Measurements from ENCODE around the gene PRODH2.

The PRODH2 gene, protein sequence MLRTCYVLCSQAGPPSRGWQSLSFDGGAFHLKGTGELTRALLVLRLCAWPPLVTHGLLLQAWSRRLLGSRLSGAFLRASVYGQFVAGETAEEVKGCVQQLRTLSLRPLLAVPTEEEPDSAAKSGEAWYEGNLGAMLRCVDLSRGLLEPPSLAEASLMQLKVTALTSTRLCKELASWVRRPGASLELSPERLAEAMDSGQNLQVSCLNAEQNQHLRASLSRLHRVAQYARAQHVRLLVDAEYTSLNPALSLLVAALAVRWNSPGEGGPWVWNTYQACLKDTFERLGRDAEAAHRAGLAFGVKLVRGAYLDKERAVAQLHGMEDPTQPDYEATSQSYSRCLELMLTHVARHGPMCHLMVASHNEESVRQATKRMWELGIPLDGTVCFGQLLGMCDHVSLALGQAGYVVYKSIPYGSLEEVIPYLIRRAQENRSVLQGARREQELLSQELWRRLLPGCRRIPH

DNA sequence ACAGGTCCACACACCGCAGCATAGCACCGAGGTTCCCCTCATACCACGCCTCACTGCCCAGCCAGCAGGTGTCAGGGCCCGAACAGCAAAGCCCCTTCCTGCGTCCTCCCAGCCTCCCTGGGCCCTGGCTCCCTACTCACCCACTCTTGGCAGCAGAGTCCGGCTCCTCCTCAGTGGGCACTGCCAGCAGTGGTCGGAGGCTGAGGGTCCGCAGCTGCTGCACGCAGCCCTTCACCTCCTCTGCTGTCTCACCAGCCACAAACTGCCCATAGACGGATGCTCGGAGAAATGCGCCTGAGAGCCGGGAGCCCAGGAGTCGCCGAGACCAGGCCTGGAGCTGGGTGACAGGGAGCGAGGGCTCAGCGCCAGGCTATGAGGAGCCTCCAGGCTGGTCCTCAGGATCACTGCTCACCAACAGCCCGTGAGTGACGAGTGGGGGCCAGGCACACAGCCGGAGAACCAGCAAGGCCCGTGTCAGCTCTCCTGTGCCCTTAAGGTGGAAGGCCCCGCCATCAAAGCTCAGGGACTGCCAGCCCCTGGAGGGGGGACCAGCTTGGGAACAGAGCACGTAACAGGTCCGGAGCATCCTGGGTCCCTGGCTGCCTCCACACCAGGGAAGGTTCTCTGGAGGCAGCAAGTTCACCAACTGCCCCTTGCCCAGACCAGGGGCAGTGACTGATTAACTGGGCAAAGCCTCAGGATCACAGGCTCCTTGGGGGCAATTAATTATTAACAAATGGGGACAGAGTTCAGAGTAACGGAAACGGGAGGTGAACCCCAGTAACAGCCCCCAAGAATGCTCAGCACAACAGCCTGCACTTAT is at the start of gene PRODH2:
TSS of gene PRODH2 (minus strand) at position 626 of the 823 bp plus-strand sequence. CDS start at position 586, 40 bp downstream.
- DNase-seq (ENCODE audit: low read depth): no peak

DNA sequence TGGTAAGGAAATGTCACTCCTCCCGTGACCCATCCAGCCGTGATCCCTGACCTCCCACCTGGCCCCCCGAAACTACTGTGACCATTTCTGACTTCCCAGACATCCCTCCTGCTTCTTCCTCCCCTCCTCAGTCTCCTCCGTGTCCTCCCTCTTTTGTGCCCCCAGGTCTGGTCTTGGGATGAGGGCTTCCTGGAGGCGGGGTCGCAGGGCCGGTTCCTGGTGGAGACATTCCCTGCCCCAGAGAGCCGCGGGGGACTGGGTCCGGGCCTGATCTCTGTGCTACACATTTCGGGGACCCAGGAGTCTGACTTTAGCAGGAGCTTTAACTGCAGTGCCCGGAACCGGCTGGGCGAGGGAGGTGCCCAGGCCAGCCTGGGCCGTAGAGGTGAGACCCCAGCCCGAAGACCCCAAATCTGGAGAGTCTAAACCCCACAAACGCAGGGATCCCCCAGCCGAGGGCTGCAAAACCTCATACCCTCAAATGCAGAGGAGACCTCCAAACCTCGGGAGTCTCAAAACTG is 49.1 kb upstream of the PRODH2 start:
- DNase-seq (ENCODE audit: low read depth): no peak

DNA sequence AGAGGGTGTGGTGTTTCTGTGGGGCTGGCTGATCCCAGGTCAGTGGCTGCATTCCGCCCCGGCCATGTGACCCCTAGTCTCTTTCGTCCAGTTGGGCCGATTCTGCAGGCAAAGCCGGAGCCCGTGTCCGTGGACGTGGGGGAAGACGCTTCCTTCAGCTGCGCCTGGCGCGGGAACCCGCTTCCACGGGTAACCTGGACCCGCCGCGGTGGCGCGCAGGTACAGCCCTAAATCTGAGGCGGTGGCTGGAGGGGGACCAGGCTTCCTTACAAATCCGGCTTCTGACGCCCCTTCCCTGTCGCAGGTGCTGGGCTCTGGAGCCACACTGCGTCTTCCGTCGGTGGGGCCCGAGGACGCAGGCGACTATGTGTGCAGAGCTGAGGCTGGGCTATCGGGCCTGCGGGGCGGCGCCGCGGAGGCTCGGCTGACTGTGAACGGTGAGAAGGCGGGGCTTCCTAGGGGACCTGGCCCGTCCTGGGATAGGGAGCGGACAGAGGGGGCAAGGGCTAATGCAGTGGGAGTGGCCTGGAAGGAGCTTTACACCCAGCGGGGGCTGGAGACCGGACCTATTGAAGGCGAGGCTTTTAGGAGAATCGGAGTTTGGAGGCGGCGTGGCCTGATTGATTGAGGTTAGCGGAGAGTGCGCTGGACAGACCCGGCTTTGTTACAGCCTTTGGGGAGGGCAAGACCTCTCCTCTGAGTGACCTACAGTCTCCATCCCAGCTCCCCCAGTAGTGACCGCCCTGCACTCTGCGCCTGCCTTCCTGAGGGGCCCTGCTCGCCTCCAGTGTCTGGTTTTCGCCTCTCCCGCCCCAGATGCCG is 48.4 kb upstream of the PRODH2 start:
- no peak for DNase-seq (ENCODE audit: low read depth)

DNA sequence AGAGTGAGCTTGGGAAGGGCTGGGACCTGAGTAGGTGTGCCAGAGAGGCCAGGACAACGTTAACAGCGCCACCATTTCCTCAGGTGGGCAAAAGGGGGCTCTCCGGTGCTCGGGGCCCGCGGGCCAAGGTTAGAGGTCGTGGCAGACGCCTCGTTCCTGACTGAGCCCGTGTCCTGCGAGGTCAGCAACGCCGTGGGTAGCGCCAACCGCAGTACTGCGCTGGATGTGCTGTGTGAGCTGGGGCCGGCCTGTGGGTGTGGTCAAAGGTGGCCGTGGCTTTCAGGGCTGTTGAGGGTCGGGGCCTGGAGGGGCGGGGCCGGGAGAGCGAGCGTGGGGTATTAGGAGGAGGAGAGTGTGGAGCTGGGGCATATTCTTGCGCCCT is 47.8 kb upstream of the PRODH2 start:
- no peak for DNase-seq (ENCODE audit: low read depth)

DNA sequence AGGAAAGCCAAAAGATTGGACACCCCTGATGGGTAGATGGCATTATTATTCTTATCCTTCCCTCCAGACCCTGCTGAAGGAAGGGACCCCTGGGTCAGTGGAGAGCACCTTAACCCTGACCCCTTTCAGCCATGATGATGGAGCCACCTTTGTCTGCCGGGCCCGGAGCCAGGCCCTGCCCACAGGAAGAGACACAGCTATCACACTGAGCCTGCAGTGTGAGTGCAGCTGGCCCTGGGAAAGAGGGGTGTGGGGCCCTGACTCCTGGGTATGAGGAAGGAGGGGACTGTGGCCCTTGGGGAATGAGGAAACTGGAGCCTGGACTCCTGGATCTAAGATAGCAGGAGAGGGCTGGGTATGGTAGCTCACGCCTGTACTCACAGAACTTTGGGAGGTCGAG is 46.8 kb upstream of the PRODH2 start:
- no peak for DNase-seq (ENCODE audit: low read depth)

DNA sequence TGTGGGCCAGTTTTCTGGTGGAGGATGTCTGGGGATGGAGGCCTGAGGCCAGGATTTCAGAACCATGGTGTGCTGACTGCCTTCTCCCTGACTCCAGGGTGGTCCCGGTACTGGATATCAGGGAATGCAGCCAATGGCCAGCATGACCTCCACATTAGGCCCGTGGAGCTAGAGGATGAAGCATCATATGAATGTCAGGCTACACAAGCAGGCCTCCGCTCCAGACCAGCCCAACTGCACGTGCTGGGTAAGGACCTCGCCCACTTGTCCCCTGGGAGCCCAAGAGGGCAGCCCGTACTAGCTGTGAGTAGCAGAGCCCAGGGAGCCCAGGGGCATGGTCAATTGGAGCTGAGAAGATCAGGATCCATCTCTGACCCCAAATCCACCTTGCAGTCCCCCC is 45.7 kb upstream of the PRODH2 start:
- DNase-seq (ENCODE audit: low read depth): no peak

DNA sequence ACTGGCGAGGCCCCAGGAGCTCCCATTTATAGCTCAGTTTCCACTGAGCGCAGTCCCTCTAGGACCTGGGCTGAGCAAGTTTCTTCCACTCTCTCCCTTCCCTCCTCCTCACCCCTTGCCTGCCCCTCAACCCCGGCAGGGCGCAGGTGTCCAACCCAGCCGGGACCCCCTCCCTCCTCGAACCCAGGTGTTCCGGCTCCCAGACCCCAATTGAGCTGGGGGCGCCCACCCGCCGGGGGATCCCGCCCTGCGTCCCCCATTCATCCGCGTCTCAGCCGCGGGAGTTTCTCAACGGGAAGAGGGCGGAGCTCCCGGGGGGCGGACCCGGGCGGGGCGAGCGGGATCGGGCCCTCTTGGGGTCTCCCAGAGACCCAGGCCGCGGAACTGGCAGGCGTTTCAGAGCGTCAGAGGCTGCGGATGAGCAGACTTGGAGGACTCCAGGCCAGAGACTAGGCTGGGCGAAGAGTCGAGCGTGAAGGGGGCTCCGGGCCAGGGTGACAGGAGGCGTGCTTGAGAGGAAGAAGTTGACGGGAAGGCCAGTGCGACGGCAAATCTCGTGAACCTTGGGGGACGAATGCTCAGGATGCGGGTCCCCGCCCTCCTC is 44.0 kb upstream of the PRODH2 start, which contains the start of gene KIRREL2:
TSS of gene KIRREL2 (plus strand) at position 366 of the 604 bp plus-strand sequence. CDS start at position 575, 209 bp downstream.
- no peak for DNase-seq (ENCODE audit: low read depth)

DNA sequence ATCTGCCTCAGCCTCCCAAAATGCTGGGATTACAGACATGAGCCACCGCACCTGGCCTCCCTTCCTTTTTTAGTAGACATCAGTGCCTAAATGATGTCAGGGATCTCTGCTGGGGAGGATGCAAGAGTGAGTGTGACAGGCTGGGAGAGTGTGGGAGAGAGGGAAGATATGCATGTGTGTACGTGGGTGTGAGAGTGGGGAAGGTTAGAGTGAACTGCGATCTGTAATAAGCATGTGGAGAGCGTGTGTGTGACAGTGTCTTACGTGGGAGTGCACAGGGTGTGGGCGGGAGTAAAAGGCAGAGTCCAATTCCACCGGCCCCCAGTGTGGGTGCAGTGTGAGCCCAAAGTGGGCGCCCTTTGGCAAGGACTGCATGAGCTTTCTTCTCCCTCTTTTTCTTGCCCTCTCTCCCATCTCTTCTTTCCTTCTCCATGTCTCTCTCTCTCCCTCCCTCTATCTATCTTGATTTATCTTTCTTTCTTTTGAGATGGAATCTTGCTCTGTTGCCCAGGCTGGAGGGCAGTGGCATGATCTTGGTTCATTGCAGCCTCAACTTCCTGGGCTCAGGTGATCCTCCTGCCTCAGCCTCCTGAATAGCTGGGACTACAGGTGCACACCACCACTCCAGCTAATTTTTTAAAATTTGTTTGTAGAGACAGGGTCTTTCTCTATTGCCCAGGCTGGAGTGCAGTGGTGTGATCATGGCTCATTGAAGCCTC is 40.6 kb upstream of the PRODH2 start:
- no peak for DNase-seq (ENCODE audit: low read depth)

DNA sequence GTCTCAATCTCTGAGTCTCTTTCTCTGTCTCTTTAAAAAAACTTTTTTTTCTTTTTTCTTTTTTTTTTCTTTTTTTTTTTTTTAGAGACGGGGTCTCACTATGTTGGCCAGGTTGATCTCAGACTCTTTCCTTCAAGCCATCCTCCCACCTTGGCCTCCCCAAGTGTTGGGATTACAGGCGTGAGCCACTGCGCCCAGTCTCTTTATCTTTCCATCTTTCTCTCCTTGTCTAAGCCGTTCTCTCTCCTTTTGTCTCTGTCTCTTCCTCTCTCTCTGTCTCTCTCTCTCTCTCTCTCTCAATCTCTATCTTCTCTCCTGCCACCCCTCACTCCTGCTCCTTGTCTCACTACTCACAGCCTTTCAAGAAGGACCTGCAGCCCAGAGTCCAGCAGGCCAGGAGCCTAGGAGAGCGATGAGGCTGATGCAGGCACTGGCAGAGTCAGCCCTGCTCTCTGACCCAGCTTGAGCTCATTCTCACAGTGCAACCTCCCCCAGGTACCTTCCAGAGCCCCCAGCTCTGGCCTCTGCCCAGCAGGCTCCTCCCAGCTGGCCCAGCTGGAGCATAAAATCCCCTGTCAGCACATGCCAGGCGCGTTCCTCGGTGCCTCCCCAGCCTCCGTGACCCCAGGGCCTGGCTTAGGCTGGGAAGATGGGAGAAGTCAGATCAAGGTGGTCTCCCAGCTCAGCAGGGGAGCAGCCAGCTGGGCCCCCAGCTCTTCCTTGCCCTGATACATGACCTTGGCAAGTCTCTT is 39.6 kb upstream of the PRODH2 start, which contains the start of gene NPHS1:
TSS of gene NPHS1 (minus strand) at position 476 of the 752 bp plus-strand sequence. CDS start 667 bp downstream, outside the sequence.
- DNase-seq (ENCODE audit: low read depth): no peak

DNA sequence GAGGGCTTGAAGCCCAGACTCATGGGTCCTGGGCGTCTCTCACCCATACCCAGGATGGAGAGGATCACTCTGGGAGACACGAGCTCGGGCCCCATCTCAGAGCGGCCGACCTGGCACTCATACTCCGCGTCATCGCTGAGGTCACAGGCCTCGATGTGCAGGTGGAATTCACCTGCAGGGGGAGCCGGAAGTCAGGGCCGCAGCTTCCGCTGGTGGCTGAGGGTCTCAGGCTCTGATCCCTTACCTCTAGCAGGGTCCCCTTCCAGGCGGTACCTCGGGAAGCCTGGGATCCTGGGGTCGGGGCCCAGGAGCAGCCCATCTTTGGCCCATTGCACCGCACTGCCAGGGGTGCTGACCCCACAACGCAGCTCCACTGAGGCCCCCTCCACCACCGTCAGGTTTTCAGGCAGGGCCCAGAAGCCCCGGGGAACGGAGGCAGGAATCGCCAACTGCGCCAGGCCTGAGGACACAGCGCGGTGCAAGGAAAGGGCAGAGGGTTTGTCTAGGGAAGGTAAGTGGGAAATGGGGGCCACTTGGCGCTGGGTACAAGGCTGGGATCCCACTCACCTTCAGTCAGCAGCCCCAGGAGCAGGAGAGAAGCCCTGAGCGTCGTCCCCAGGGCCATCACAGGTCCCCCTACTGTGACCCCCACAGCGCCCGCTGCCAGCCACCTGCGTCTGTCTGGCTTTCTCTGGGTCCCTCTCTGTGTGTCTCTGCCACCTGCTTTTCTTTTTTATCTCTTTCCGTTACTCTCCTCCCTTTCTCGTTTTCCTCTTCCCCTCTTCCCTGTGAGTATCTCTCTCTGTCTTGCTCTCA is 38.8 kb upstream of the PRODH2 start:
- DNase-seq (ENCODE audit: low read depth): no peak

DNA sequence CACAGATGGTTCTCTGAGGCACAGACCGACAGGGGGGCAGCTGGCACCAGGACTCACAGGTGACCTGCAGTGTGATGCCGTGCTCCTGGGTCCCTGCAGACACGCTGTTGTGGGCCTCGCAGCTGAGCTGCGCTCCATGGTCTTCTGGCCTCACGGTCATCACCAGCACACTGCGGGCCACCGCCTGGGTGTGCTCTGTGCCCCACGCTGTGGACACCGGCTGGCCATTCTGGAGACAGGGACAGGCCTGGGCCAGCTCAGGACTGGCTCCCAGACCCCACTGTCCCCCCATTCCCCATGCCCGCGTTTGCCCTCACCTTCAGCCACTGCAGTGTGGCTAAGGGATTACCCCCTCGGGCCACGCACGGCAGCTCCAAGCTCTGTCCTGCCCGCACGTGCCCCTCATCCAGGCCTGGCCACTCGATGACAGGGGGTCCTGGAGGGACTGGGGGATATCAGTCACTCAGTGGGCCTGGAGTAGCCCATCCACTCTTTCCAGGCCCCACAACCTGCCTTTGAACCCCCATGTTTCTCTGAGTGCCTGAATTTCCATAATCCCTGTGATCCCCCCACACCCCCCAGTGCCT is 36.4 kb upstream of the PRODH2 start:
- no peak for DNase-seq (ENCODE audit: low read depth)

DNA sequence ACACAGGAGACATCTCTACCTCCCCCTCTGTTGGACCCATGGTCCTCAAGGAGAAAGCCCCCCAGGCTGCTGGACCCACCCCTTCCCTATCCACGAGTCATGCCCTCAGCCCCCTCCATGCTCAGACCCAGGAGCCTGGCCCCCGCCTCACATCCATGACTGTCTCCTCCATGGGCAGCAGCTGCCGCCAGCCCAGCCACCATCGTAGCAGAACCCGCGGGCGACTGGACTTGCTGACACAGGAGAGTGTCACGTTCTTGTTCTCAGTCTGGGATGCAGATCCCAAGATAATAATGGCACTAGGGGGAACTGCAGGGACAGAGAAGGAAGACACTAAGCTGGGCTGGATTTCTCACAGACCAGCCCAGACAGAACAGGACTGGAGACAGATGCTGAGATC is 35.8 kb upstream of the PRODH2 start:
- DNase-seq (ENCODE audit: low read depth): no peak

DNA sequence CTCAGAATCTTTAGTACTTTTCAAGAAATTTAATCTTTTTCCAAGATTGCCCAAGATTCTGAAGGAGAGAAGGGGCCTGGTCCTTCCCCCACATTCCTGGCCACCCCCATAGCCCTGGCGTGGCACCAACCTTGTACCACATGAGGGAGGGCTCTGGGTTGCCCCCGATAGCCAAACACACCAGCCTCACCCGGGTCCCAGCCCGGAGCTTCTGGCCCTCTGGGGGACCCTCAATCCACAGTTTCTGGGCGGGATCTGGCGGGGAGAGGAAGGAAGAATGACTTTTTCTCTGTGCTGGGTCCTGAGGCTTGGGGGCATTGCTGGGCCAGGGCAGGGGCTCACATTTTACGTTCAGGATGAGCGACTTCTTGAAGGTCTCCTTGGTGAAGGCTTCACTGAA is 35.3 kb upstream of the PRODH2 start:
- no peak for DNase-seq (ENCODE audit: low read depth)

DNA sequence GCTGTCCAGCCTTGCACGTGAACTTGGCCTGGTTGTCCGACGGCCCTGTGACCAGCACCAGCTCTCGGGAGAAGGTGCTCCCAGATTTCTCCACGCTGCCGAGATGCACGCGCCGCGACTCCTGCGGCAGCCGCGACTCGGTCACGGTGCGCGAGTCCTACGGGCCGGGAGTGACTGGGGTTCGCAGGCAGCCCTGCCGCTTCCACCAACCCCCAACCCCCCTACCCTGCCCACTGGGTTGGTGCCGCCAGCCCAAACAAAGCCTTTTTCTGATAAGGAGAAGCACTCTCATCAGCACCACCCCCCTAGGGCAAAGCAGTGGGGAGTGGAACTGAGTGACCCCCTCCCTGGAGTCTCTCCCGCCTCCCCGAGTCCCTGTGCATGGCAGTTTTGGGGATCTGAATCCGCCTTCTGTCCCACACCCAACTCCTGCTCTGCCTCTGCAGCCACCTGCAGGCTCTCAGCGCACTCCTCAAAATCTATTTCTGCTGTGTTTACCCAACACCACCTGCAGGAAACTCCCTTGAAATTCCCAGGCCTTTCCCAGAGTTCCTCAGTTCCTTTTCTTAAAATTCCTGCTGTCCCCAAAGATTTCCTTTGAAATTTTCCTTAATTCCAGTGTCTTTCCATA is 33.5 kb upstream of the PRODH2 start:
- no peak for DNase-seq (ENCODE audit: low read depth)

DNA sequence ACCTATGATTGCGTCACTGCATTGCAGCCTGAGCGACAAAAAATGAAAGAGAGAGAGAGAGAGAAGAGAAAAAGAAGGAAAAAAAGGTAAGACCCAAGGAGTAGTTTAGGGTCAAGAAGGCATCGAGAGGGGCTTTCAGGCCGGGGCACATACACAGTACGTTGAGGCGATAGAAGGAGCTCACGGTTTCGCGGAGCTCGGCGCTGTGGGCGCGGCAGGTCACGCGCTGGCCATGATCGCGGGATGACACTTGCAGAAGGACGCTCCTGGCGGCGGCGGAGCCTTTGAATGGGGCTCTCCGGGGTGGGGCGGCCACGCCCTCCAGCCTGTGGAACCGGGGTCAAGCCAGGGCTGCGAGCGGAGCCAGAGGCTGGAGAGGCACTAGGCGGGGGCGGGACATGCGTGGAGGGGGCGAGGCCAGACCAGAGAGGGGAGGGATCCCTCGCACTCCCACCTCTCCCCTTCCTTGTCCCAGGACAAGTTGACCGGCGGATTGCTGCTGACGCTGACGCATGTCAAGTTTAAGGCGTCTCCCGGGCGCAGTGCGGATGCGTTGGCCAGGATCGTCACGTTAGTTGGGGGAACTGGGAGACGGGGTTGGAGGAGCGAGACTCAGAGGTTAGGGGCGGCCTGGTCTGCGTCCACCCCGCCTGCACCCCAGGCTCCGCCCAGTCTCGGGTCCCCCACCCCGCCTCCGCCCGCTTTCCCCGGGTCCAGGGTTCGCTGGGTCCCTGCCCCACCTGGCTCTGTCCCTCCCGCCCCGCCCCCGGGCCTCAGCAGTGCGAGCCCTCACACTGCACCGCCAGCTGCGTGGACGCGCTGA is 32.8 kb upstream of the PRODH2 start:
- no peak for DNase-seq (ENCODE audit: low read depth)

DNA sequence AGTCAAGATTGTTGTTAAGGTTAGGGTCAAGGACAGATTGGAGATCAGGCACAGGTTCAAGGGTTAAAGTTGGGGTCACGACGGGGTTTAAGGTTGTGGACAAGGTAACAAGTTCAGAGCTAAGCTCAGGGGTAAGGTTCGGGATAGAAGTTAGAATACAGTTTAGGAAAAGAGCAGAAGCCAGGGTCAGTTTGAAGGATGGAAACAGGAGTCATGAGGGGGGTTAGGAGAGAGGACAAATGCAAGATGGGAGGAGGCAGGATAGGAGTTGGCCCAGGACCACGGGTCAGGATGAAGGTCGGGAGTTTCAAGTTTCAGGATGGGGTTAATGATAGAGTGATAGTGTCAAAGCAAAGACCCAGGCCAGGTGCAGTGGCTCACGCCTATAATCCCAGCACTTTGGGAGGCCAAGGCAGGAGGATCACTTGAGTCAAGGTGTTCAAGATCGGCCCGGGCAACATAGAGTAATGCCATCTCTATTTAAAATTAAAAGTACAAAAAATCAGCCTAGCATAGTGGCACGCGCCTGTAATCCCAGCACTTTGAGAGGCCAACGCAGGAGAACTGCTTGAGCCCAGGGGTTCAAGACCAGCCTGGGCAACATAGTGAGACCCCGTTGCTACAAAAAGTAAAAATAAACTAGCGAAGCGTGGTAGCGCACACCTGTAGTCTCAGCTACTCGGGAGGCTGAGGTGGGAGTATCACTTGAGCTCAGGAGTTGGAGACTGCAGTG is 32.0 kb upstream of the PRODH2 start:
- DNase-seq (ENCODE audit: low read depth): no peak
